ENCODE results near the gene AKAP8L. TPM values are rescaled to one million over a fixed set of nuclear protein-coding genes. Genes with fewer than 3 reads are reported as not detected.
"Not testable (repeated sequence)": the region's sequence is repeated elsewhere in the genome, so short reads cannot be mapped to it uniquely, and the experiment has no call there.

AKAP8L gene
- total RNA-seq, 4 donors from 2014 or later, result 82.4 to 157 (median 117) TPM

DNA sequence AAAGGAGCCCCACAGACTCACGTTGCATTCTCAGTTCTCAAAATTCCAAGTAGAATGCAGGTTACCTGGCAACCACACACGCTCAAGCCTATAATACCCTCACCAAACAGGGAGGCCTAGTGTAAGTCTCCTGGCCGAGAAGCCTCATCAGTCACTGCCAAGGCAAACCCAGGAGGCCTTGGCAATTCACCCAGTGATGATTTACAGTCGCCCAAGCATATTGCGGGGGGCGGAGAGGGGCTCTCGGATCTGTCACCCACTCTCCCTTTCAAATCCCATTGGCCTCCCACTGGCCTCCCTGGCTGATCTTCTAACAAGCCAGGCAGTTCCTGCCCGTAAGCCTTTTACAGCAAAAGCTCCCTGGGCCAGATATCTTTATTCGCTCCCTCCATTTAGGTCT, 1.1 kb downstream of the AKAP8L start:
- H3K9me3 ChIP-seq, result no peaks in the 10 kb centered on the region
- H3K27me3 ChIP-seq, result no peaks in the 10 kb centered on the region
- no peaks in the 10 kb centered on the region for H3K36me3 ChIP-seq
- intact Hi-C loops (cut with DNase I; ENCODE audit: low total_unique reads), result no loop called here
- no peak for DNase-seq
- peak overlapping the region; percentile 70 to 79 for H3K27ac ChIP-seq
- TF ChIP-seq POLR2A (IDR thresholded peaks at IDR 0.05), result no peak
- TF ChIP-seq, protein P1, sequence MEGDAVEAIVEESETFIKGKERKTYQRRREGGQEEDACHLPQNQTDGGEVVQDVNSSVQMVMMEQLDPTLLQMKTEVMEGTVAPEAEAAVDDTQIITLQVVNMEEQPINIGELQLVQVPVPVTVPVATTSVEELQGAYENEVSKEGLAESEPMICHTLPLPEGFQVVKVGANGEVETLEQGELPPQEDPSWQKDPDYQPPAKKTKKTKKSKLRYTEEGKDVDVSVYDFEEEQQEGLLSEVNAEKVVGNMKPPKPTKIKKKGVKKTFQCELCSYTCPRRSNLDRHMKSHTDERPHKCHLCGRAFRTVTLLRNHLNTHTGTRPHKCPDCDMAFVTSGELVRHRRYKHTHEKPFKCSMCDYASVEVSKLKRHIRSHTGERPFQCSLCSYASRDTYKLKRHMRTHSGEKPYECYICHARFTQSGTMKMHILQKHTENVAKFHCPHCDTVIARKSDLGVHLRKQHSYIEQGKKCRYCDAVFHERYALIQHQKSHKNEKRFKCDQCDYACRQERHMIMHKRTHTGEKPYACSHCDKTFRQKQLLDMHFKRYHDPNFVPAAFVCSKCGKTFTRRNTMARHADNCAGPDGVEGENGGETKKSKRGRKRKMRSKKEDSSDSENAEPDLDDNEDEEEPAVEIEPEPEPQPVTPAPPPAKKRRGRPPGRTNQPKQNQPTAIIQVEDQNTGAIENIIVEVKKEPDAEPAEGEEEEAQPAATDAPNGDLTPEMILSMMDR (IDR thresholded peaks at IDR 0.05), result no peak
- peaks cover 0 to 7% of the 10 kb centered on the region in 2 donors for H3K4me1 ChIP-seq
- H3K4me3 ChIP-seq, result peak overlapping the region; percentile 80 to 82

DNA sequence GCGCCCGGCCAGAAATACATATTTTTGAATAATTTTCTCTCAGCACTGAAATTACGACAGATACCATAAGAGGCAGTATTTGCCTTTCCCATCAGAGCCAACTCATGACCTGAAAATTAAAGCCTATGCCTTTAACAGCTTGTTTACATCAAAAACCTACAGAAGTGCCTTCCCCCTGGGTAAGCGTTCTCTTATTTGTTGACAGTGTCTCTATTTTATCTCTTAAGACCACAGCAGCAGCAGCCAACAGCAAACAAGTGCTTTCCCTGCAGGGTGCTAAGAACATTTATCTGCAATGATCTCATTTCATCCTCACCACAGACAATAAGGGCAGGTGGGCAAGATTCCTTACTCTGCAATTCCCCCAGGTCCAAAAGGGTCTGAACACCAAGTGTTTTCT, 6.0 kb downstream of the AKAP8L start:
- H3K27me3 ChIP-seq, result no peaks in the 10 kb centered on the region
- no peaks in the 10 kb centered on the region for H3K9me3 ChIP-seq
- TF ChIP-seq POLR2A (IDR thresholded peaks at IDR 0.05), result no peak
- TF ChIP-seq, protein P1 (IDR thresholded peaks at IDR 0.05), result no peak
- intact Hi-C loops (cut with DNase I; ENCODE audit: low total_unique reads), result no loop called here
- H3K36me3 ChIP-seq, result no peaks in the 10 kb centered on the region
- no peak for DNase-seq
- peaks cover 0 to 7% of the 10 kb centered on the region in 2 donors for H3K4me1 ChIP-seq
- peak overlapping the region in 1 of 2 donors; percentile 13 for H3K27ac ChIP-seq
- no peak overlapping the region for H3K4me3 ChIP-seq

DNA sequence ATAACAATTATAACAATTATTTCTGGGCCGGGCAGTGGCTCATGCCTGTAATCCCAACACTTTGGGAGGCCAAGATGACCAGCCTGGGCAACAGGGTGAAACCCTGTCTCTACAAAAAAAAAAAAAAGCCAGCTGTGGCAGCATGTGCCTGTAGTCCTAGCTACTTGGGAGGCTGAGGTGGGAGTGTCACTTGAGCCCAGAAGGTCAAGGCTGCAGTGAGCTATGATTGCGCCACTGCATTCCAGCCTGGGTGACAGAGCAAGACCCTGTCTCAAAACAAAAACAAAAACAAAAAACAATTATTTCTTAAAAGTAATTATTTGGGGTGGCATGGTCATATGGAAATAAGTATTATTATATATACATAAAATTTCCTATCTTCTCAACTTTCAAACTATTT, 7.4 kb downstream of the AKAP8L start:
- H3K27ac ChIP-seq; H3K27me3 ChIP-seq; intact Hi-C loops (cut with DNase I; ENCODE audit: low total_unique reads); H3K9me3 ChIP-seq; H3K4me3 ChIP-seq; H3K4me1 ChIP-seq; DNase-seq; H3K36me3 ChIP-seq: not testable (repeated sequence)

DNA sequence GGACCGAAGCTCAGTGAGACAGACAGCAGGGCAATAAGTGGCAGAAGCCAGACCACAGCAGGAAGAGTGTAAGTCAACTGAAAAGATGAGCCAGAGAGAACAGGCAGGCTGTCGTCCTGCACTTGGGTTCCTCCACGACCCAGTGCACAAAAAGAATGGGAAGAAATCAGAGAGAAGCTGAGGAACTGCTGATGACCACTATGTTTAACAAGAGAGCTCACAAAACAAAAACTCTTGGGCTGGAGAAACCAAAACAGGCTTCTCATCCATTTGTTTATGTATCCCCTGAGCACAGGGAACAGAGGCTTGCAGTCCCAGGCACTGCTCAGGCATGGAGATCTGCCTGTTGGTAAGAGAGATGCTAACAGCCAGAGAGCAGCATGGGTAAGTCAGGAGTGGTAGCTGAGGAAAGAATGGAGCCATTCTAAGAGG, 14.0 kb downstream of the AKAP8L start:
- intact Hi-C loops (cut with DNase I; ENCODE audit: low total_unique reads), result no loop called here
- H3K4me3 ChIP-seq, result no peak overlapping the region
- peaks cover 0 to 22% of the 10 kb centered on the region in 2 donors for H3K4me1 ChIP-seq
- no peak for TF ChIP-seq POLR2A (IDR thresholded peaks at IDR 0.05)
- TF ChIP-seq, protein P1 (IDR thresholded peaks at IDR 0.05), result no peak
- H3K27ac ChIP-seq, result peak overlapping the region; percentile 24 to 76
- no peaks in the 10 kb centered on the region for H3K9me3 ChIP-seq
- no peaks in the 10 kb centered on the region for H3K36me3 ChIP-seq
- DNase-seq, result no peak
- no peaks in the 10 kb centered on the region for H3K27me3 ChIP-seq

DNA sequence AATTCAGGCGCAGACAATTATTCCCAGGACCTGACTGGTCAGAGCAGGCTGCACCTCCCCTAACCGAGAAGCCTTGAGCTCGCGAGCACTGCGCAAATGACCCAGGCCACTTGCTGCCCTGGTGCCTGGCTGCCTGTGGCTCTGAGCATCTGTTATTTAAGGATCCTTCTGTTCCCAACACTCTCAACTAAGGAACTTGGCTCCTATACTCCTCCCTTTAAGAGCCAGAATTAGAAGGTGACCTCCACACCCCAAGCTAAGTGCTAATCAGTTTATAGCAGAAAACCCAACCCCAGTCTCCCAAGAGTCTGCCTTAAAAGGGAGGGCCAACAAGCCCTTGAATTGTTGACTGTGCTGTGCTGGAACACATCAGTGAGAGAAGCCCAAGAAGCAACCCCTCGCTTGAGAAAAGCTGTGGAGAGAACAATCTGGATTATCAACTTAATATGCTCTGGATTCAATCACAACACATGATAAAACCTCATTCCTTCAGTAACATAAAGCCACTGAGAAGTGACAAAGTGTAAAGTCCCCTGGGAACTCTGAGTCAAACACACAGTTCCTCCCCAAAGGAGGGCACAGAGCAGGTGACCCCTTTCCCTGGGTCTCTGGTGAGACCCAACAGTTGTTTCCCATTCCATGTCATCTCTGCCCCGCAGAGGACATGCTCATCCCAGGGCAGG, 14.6 kb downstream of the AKAP8L start:
- intact Hi-C loops (cut with DNase I; ENCODE audit: low total_unique reads), result no loop called here
- no peak for DNase-seq
- no peaks in the 10 kb centered on the region for H3K27me3 ChIP-seq
- no peaks in the 10 kb centered on the region for H3K9me3 ChIP-seq
- no peaks in the 10 kb centered on the region for H3K36me3 ChIP-seq
- TF ChIP-seq, protein P1 (IDR thresholded peaks at IDR 0.05), result no peak
- no peak for TF ChIP-seq POLR2A (IDR thresholded peaks at IDR 0.05)
- peak overlapping the region; percentile 24 to 76 for H3K27ac ChIP-seq
- no peak overlapping the region for H3K4me3 ChIP-seq
- H3K4me1 ChIP-seq, result peaks cover 0 to 22% of the 10 kb centered on the region in 2 donors
